GM21825 (cell line): ENCODE measurements around the gene MGAT5B.

Experiments
- ATAC-seq: cut with Tn5 transposase; IDR thresholded peaks from one replicate; pipeline ENCODE4 v1.9.1; 2021; ENCODE audit warnings: mild to moderate bottlenecking, moderate library complexity; ENCODE audit not compliant: unreplicated experiment

MGAT5B gene

GRCh38 chr17:76996741-76997694, 128.8 kb downstream of the MGAT5B start:
- no peak for ATAC-seq

GRCh38 chr17:76997981-76998531, 129.9 kb downstream of the MGAT5B start:
- ATAC-seq, result peak; percentile 52

- no peak for ATAC-seq
Measured at GRCh38 chr17:76998839-76999238, 130.6 kb downstream of the MGAT5B start.
